ENCODE results near the gene LSM10. TPM values are rescaled to one million over a fixed set of nuclear protein-coding genes. Genes with fewer than 3 reads are reported as not detected.

The LSM10 gene
- polyA plus RNA-seq, 4 donors: 22.0 to 28.0 (median 26.1) TPM

DNA sequence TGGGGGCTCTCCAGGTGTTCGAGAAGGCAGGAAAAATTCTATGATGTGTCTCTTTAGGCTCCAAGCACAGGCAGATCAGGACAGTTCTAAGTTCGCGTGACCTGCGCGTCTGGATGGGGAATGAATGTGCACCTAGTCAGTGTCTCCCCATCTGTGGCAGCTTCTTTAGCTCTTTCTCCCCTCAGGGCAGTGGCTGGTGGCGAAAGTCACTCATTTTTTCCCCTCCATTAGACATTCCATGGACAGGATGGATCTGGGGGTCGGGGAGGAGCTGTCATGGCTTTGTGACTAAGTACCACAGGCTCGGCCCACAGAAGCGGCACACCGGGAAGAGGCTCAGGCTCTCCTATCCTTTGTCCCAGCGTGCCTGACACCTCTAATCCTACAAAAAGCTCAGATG, 43.2 kb downstream of the LSM10 start:
- DNase-seq (ENCODE audit: low read depth in 4 of 4, low spot score in 3 of 4): no peak

GRCh38 chr1:36352910-36353878, 44.5 kb downstream of the LSM10 start:
- DNase-seq (ENCODE audit: low read depth in 4 of 4, low spot score in 3 of 4): no peak

DNA sequence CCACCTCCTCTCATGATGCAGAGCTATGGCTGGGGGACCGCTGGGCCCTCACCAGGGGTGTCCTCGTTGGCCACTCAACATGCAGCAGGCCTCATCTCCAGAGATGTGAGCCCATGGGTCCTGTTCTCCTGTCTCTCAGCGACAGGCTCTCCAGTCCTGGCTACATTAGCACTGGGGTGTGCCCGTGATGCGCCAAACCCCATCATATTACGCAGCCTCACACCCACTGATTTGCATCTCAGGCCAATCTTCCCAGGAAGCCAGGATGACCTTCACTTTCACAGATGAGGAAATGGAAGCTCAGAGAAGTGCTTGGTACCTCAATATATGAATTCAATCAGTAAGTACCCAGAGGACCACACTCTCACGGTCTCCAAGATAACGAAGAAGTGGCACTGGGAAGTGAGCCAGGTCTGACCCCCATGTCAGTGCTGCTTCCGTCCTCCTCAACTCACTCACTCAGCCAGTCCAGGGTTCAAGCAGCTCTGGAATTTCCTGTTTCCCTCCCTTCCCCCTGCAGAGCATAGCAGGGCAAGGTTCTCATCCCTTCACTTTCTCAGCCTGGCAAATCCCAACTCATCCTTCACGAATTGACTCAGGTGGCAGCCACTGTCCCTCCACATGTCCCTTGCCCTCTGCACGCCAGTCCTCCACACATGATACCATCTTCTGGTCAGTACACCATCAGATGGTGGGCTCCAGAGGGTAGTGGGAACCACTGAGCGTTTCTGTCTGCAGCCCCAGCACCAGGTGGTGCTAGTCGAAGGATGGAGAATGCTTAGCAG, 45.4 kb downstream of the LSM10 start:
- DNase-seq (ENCODE audit: low read depth in 4 of 4, low spot score in 3 of 4): no peak

DNA sequence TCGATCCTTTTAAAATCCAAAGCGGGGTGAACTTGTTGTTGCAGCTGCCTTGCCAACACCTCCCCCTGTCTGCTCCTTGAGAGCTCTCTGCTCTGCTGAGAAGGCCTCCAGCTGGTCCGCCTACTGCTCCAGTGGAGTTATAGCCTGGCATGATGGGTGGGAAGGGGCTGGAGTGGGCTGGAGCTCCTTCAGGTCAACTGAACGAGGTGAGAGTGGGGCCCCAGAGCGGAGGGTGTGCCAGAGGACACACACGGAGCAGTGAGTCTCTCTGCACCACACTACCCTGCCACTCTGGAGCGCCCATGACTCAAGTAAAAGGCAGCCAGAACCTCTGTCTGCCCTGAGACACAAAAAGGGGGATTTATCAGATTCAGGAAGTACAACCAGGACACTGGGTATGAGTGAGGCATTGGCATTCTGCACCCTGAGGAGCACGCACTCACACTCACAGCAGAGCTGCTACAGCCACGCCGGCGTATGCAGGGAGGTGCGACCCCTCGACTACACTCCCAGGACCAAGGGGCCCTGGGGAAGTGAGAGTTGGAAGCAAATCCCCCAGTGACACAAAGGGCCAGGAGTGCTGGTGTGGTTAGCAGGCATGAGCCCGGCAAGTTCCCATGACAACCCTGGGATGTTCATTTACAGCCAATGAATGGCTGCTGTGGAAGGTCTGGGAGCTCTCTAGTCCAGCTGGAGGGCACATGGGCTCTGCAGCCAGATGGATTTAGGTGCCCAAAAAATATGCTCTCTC, 46.3 kb downstream of the LSM10 start:
- DNase-seq (ENCODE audit: low read depth in 4 of 4, low spot score in 3 of 4): no peak

DNA sequence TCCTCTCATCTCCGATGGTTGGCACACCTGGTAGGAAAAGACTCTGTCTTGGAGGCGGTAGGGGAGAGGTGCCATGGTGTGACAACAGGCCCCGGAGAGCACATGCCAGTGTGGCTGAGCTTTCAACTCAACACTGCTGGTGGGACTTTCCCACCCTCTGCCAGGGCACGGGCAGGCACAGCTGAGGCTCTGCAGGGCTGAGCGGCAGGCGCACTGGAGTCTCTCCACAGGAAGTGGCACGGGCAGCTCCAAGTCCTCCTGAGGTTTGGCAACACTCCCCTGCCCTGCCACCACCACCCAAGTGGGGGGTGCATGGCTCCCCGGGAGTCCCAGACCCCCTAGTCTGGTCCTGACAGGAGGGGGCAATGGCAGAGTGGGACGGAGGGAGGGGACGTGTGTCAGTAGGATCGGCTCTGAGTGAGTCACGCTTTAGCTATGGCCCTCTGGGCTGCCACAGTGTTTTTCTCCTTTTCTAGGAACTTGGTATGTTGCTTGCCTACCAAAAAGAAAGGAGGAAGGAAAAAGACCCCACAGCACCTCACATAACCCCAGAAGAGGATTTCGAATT, 47.0 kb downstream of the LSM10 start:
- DNase-seq (ENCODE audit: low read depth in 4 of 4, low spot score in 3 of 4): no peak

GRCh38 chr1:36349839-36350238, 47.9 kb downstream of the LSM10 start:
- no peak for DNase-seq (ENCODE audit: low read depth in 4 of 4, low spot score in 3 of 4)

DNA sequence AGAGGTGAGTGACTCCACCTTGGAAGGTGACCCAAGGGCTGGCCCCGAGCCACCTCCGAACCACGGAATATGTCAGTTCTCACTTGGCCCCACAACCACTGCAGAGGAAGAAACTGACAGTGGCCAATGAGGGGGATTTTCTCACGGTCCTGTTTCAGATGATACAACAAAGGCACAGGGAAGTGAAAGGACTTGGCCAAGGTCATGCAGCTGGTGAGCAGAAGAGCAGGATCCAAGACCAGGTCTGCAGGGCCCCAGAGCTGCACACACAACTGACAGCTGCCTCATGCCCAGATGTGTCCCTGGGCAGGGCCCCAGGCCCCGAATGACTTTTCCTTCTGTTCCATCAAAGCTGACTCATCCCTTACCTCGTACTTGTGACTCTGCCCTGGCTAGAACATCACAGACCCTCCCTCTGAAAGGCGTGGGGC, 48.5 kb downstream of the LSM10 start:
- DNase-seq (ENCODE audit: low read depth in 4 of 4, low spot score in 3 of 4): no peak

DNA sequence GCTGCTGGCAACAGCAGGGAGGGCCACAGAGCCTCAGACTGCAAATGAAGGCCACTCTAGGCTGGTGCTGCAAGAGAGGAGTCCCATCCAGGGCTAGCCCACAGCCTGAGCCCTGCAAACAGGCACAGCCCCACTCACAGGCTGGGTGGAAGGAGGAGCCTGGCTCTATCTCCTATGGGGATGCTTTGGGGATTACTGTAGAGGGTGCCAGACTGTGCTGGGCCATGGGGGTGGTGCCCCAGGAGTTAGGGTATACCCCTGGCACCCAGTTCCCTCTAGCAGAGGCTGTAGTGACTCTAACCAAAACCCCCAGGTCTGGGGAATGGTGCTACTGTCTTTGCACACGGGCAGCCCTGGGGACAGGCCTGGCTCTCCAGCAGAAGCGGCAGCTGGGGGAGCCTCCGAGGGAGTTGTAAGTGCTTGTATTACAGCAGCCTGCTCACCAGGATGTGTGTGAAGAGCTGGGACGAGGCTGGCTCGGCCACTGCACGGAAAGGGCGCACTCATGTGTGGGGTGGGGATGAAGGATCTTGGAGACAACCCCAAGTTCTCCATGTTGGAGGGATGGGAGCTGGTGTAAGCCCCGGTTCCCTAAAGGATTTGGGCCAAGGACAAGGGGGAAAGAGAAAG, 50.9 kb downstream of the LSM10 start:
- DNase-seq (ENCODE audit: low read depth in 4 of 4, low spot score in 3 of 4): no peak

DNA sequence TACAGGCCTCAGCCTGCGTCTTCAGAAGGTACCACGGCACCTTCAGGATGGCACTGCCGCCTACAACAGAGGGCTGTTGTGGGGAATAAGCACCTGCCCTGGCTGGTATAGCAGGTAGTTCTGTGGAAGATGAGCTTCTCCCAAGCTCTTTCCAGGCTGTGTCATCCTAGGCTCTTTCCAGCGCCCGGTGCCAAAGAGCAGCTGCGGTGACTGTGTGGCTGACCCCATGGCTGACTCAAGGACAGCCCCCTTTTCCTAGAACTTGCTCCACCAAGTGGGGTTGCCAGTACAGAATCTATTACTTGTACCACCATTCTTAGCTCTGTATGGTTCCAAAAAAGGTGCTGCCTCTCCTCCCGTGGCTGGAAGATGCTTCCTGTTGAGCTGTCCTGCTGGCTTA, 52.4 kb downstream of the LSM10 start:
- DNase-seq (ENCODE audit: low read depth in 4 of 4, low spot score in 3 of 4): no peak

DNA sequence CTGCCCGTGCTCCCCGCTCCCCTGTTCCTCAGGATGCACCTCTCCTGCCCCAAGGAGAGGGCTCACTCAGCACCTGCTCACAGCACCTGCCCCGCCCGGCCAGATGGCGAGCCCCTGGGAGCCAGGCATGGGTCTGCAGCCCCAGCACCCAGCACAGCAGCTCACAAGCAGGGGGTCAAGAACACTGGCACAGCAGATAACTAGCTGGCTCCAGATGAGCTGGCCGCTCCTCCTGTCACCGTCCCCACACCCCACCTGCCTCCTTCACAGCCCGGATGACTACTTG, 53.4 kb downstream of the LSM10 start:
- no peak for DNase-seq (ENCODE audit: low read depth in 4 of 4, low spot score in 3 of 4)

- DNase-seq (ENCODE audit: low read depth in 4 of 4, low spot score in 3 of 4): no peak
These were observed 53.9 kb downstream of the LSM10 start for GRCh38 chr1:36343651-36344394.

Other genes with a start within 250 kb of the LSM10 start
- gene TRAPPC3, start 248.4 kb downstream of the LSM10 start, polyA plus RNA-seq (ENCODE audit: insufficient read length in 4 of 4): 10 to 100 TPM; 48.9 to 70.2 (median 61.2) TPM
- 10 to 100 TPM; 57.1 to 83.7 (median 63.3) TPM for gene MAP7D1, start 241.7 kb downstream of the LSM10 start, polyA plus RNA-seq (ENCODE audit: insufficient read length in 4 of 4)
- gene THRAP3, start 173.5 kb downstream of the LSM10 start, polyA plus RNA-seq (ENCODE audit: insufficient read length in 4 of 4): 100 to 1,000 TPM; 109 to 147 (median 143) TPM
- gene SH3D21, start 91.5 kb downstream of the LSM10 start, polyA plus RNA-seq (ENCODE audit: insufficient read length in 4 of 4): 10 to 100 TPM; 19.3 to 34.7 (median 23.4) TPM
- 100 to 1,000 TPM in 1 of 4 donors, 10 to 100 TPM in 3; 39.3 to 107 (median 53.5) TPM for gene EVA1B, start 74.3 kb downstream of the LSM10 start, polyA plus RNA-seq (ENCODE audit: insufficient read length in 4 of 4)
- 10 to 100 TPM; 31.5 to 44.7 (median 41.1) TPM for gene STK40, start 12.0 kb downstream of the LSM10 start, polyA plus RNA-seq (ENCODE audit: insufficient read length in 4 of 4)
- gene OSCP1, start 52.5 kb upstream of the LSM10 start, polyA plus RNA-seq (ENCODE audit: insufficient read length in 4 of 4): 10 to 100 TPM; 10.2 to 23.9 (median 21.5) TPM
- 10 to 100 TPM; 50.0 to 78.4 (median 70.3) TPM for gene MRPS15, start 66.5 kb upstream of the LSM10 start, polyA plus RNA-seq (ENCODE audit: insufficient read length in 4 of 4)
- gene CSF3R, start 85.0 kb upstream of the LSM10 start, polyA plus RNA-seq (ENCODE audit: insufficient read length in 4 of 4): 1 to 10 TPM; 1.8 to 7.6 (median 4.4) TPM

Data from left renal pelvis (tissue), 4 donors.